Measurements from ENCODE around the gene ABLIM2.

GRCh38 chr4:8167291-8167690 lies 8.7 kb upstream of the ABLIM2 start:
- TF ChIP-seq ETS1 (IDR thresholded peaks at IDR 0.05) (no peak), CTCF (conservative IDR thresholded peaks at IDR 0.05; ENCODE audit: low read depth in 2 of 2) (no peak), POLR2AphosphoS5 (IDR thresholded peaks at IDR 0.05; ENCODE audit: low read depth) (no peak)
